Fibroblast of mammary gland (primary cell): ENCODE data around the gene CHST15.
A peak's percentile ranks its signal among the peaks of the same experiment; 100 is the strongest.

Experiments
- DNase-seq: peaks from one replicate; pipeline ENCODE4 v3.0.0-alpha.2; 2010; ENCODE audit warnings: low read depth
- H3K4me3 ChIP-seq: 2 replicates; pipeline ENCODE4 v1.5.1; 2011; ENCODE audit warnings: low read depth, mild to moderate bottlenecking, low read length, moderate library complexity; ENCODE audit not compliant: control insufficient read depth
- TF ChIP-seq, protein P1 (sequence below): conservative IDR thresholded peaks from 2 replicates; pipeline ENCODE4 v1.5.1; 2011; ENCODE audit warnings: low read depth, low read length, inconsistent platforms; ENCODE audit not compliant: control insufficient read depth, insufficient read depth

Gene CHST15

DNA sequence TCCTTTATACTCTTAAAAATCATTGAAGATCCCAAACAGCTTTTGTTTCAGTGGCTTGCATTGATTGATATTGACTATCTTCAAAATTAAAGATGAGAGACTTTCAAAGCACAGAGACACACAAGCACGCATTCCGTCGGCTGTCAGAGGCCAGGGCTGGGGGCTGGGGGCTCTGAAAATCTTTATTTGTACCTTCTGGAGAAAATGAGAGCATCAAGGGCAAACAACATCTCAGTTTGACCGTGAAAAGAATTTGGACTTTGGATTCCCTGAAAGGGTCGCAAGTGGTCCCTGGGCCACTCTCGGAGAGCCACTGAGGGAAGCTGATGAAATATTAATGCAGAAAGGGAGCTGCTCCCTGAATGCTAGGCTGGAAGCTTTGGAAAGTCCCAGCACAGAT lies 96.4 kb downstream of the CHST15 start:
- no peak for DNase-seq
- no peak overlapping the region for H3K4me3 ChIP-seq
- TF ChIP-seq, protein P1, sequence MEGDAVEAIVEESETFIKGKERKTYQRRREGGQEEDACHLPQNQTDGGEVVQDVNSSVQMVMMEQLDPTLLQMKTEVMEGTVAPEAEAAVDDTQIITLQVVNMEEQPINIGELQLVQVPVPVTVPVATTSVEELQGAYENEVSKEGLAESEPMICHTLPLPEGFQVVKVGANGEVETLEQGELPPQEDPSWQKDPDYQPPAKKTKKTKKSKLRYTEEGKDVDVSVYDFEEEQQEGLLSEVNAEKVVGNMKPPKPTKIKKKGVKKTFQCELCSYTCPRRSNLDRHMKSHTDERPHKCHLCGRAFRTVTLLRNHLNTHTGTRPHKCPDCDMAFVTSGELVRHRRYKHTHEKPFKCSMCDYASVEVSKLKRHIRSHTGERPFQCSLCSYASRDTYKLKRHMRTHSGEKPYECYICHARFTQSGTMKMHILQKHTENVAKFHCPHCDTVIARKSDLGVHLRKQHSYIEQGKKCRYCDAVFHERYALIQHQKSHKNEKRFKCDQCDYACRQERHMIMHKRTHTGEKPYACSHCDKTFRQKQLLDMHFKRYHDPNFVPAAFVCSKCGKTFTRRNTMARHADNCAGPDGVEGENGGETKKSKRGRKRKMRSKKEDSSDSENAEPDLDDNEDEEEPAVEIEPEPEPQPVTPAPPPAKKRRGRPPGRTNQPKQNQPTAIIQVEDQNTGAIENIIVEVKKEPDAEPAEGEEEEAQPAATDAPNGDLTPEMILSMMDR: no peak

- TF ChIP-seq, protein P1: no peak
- H3K4me3 ChIP-seq: no peak overlapping the region
- no peak for DNase-seq
These were observed 97.1 kb downstream of the CHST15 start for GRCh38 chr10:123996302-123996701.

DNA sequence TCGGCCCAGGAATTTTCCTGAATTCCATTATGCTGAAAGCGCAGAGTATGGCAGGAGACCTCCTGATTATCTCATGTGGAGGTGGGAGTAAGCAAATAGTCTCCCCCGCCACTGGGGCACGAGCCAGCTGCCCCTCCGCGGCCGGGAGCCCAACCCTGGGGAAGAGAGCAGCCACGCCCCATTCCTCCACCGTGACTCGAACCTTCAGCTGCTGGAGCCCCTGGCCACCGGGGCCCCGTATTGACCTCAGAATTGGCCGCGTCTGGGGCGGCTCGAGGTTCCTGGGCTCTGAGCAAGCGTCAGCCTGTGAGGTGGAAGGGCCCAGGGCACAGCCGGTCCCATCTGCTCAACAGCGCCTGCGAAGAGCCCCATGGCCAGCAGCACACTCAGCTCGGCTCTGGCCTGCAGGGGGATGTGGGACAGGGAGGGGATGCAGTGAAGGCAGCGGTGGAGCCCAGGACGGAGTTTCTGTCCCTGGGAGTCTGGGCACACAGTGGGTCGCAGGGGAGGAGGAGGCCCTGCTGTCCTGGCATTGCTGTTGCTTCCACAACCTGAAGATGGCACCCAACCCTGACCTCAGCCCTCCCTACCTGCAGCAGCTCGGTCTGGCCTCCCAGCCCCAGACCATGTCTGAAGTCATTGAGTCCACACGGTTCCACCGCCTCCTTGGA lies 97.8 kb downstream of the CHST15 start:
- DNase-seq: peak; percentile 87
- TF ChIP-seq, protein P1: peak; percentile 45
- peak overlapping the region; percentile 38 for H3K4me3 ChIP-seq

- TF ChIP-seq, protein P1: no peak
- DNase-seq: peak; percentile 60
- H3K4me3 ChIP-seq: peak overlapping the region; percentile 38
These were observed 98.3 kb downstream of the CHST15 start for GRCh38 chr10:123995082-123995460.

DNA sequence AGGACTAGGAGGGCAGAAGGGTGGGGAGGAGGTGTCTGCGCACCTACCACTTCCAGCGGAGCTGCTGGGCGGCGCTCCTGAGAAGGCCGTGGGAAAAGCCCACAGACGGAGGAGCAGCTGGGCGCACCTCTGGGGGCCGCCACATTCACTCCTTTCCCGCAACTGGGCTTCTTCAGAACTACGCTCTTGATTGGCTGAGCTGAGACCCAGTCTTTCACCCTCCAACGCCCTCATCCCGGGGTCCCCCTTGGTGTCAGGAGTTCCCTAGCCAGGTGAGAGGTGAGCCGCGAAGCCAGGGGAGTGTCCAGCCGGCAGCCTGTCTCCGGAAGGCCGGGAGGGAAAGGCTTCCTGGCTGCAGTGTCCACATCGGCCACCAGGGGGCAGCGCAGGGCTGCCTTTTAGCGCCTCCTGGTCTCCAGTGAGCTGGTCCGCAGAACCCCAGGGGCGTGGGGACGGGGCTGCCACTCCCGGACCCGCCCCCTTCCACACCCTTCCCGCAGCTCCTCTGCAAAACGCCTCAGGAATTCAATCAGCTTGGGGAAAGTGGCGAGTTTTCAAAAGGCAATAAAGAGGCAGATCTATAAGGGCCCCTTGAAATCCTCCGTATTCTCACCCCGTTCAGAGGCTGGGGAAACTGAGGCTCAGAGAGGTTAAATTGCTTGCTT lies 98.8 kb downstream of the CHST15 start:
- peak overlapping the region; percentile 38 for H3K4me3 ChIP-seq
- DNase-seq: peak; percentile 85
- TF ChIP-seq, protein P1: peak; percentile 83

DNA sequence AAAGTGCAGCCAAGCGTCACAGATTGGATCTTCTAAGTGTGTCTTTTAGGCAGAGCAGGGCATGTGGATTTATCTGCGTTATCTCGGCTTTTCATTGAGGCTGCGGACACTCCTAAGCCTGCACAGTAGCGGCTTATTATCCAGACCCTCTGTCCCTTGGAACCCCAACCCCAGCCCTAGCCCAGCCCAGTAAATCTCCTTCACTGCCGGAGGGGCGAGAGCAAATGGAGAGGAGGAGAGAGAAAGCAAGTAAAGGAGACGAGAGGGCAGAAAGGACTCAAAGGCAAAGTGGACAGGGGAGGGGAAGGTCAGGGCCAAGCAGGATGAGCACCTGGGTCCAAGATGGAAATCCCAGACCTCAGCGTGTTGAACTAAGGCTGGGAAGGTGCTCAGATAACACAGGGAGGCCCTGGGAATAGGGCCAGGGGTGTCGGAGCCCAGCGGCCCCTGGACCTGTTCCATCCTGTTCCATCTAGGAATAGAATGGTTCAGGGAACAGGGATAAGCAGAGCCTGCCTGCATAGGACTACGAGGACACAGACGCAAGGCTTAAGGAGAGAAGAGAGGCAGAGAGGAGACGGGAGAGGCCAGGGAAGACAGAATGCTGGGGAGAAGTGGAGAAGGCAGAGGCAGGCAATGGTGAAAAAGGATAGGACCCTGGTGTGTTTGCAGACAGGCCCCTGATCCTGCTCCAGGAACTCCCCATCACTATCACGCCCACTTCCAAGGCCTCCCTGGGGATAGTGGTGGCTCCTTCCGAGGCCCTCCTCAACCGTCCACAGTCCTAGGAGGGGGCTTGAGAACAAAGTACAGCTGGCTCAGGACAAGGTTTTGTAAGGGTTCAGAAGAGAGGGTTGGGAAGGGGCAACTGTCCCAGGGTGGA lies 99.6 kb downstream of the CHST15 start:
- TF ChIP-seq, protein P1: no peak
- no peak for DNase-seq
- H3K4me3 ChIP-seq: no peak overlapping the region
